OCI-M2 (cell line): Measurements from ENCODE around the gene POC1A.
"Not testable (repeated sequence)": the region's sequence is repeated elsewhere in the genome, so short reads cannot be mapped to it uniquely, and the experiment has no call there.

Experiments used
- DNase-seq: peaks from one replicate; lab custom pipeline; 2025; ENCODE audit not compliant: unreplicated experiment; lab: John Stamatoyannopoulos, UW

The POC1A gene

DNA sequence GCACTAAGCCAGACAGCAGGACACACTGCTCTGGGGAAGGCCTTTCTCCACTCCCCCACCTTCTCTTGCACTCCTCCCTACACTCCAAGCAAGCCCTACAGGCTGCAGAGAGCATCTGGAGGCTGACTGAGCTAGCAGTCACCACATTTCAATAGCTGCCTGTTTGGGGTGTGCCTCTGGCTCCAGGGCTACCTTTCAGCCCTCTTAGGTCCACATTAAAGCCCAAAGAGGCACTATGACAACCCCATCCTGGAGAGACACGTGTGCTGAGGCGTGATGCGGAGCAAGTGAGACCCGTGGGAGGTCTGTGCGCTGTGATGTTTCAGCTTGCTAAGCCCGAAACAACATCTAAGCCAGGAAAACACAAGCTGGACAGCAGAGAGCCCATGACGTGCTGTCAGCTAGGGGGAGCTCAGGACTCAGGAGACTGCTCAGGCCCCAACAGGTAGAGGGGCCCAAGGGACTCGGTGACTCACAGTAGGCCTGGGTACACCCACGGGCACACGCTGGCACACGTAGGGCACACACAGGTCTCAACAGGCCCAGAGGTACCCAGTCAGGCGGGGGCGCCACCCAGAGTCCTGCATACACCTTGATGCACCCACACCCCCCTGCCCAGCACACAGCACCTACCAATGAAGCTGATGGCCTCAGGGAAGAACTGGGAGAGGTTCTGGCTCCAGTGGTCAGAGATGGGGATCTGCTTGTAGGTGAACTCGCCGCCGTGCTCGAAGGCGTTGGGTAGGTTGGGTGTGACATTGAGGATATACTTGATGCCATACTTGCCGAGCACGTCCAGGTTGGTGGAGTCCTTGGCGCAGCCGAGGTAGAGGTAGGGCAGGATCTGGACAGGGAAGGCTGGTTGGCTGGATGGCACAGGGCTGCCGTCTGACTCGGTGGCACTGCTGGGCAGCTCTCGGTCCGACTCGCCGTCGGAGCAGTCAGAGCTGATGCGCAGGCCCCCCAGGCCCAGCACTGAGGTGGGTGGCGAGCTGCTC is 100.6 kb downstream of the POC1A start:
- no peak for DNase-seq

DNA sequence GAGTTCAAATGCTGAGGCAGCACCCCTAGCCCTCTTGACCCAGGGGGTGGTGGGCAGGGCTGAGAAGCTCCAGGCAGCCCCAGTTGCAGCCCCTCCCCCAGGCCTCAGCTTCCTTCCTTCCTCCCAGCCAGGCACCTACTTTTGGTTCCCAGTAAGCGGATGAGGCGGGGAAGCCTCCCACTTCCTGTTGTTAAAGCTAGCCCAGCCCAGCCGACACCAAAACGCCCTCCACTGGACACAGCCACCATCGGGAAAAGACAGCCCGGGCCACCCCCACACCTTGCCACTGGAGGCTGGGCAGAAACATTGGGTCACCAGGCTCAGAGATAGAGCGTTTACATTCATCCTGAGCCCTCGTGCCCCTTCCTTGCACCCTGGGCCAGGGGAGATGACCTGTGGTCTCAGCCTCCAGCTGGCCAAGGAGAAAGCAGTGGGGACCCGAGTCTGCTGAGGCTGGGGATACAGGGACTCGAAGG is 101.4 kb downstream of the POC1A start:
- DNase-seq: peak; percentile 5

DNA sequence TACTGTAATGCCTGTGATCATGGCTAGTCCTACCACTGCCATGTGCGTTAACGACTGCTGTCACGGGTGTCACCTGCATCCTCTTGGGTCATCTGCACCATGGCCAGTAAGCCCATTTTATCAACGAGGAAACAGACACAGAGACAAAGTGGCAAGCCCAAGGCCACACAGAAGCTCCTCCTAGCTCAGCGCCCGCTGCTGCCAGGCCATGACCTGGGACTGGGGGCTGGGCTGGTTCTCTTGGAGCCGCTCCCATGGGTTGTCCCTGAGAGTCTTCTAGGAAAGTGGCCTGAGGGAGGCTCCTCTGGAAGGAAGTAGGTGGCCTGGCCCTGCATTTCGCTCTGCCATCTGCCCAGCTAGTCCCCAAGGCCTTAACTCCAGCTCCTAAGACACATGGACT is 102.8 kb downstream of the POC1A start:
- DNase-seq: no peak

DNA sequence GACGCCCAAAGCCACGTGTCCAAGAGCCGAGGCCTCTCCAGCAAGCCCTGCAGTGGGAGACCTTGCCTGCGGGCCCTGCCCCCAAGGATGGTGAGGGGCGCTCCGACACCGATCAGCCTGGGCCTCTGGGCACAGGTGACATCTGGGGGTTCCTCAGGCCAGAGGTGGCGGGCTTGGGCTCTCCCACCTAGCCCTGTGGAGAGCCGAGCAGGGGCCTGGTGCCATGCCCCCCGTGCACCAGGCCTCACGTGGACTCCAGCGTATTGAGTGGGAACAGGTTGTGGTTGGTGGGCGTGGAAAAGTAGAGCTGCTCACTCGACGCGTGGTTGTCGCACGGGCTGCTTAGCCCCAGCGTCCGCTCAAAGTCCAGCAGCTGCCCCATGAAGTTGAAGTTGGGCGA is 103.7 kb downstream of the POC1A start:
- DNase-seq: no peak

DNA sequence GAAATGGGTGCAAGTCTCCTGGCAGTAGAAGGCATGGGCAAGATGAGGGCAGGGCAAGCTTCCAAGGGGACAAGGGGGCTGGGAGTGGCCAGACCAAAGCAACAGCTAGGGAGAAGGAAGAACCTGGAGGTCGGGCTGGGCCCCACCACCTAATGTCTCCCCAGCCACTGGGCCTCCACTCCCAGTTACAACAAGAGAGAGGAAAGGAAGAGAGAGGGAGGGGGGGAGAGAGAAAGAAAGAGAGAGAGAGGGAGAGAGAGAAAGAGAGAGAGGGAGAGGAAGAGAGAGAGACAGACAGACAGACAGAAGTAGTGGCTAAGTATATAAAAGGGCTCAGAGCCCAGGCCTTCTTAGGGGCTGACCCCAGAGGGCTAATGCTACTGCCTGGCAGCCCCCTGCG is 104.7 kb downstream of the POC1A start:
- DNase-seq: no peak

DNA sequence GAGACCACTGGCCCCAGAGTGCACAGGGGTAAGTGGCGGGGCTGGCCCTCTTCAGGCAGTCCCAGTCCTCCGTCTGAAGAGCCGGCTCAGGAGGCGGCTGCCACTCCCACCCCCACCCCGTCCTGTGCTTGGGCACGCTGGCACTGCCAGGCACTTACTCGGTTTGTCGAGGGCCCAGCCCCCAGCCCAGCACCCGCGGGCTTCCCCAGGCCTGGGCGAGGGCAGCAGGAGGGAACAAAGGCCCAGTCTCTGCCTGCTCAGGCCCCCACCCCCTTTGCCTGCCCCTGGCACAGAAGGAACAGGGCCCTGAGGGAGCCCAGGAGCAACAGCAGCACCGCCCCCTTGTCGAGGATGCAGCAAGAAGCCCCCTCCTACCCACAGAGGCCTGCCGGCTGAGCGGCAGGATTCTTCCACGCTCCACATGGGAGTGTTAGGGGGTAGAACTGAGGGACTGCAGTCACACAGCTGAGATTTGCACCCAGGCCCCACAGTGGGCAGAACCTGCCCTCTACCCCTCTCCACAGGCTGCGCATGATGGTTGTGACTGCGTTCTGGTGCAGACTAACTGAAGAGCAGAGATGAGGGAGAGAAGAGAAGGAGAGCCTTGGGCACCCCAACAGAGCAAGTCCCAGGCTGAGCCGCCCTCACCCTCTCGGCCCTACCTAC is 106.8 kb downstream of the POC1A start:
- no peak for DNase-seq

DNA sequence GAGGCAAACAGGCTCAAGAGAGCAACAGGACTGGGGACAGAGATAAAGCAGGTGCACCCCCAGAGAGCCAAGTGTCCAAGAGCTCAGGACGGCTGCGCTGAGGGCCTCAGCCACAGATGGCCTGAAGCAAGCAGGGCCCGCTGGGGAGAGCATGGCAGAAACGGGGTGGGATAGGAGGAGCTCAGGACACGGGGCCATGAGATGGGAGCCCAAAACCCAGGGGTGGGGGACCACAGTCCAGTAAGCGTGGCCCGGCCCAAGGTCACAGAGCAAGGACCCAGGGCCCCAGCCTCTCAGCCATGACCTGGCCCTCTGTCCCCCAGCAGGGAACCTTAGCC is 107.4 kb downstream of the POC1A start:
- DNase-seq: no peak

DNA sequence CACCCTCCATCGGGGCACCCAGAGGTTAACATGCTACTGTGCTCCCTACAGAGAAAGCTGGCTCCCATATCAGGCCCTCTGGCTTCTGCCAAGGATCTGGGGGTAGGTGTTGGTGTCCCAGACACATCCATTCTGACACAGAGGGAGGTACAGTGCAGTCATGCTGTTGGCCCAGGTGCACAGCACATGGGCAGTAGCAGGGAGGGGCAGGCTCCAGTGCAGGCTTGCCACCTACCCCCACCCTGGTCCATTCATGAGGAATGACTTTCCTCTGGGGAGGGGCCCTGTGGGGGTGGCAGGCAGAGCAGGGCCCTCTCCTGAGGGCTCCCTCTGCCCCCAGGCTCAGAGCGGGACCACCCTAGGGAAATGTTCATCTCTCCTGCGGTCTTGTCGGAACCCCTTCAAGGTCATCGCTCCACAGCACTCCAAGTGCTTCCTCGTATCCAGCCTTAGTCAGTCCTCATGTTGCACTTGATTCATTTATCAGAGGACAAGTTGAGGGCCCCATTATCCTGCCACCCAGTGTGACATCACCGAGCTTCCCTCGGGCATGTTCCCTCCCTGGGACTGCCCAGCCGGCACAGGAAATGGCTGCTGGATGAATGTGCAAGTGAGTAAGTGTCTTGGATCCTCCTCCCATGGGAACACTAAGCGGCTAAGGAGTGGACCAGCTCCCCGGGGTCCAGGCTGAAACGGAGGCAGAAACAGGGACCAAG is 107.9 kb downstream of the POC1A start:
- no peak for DNase-seq

DNA sequence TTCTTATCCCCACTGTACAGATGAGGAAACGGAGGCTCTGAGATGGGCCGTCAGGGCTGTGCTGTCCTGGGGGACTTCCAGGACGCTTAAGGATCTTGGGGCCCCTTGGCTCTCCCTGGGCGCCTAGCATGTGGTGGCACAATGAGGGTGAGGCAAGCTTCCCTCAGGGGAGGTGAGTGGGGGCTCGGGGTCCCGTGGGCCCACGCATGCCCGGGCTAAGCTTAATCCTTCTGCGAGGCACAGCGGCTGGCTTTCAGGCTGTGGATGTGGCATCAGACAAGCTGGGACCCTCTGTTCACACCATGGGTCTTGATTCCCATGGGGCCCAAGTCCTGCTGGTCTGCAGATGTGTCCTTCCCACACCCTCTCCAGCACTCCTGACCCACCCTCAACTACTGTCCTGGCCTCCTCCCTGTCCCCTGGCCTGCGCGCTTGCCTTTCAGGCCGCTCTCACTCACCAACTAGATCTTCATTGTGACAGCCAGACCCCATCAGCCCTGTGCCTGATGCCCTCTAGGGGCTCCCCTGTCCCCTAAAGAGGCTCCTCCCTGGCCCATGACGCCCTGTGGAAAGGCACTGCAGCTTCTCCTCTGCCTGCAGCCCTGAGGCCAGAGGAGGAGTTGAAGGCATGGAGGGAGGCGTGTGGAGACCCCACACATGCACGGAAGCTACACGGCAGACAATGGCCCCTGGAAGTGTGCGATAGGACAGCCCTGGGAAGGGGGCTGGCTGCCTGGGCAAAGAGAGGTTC is 109.2 kb downstream of the POC1A start:
- DNase-seq: no peak

DNA sequence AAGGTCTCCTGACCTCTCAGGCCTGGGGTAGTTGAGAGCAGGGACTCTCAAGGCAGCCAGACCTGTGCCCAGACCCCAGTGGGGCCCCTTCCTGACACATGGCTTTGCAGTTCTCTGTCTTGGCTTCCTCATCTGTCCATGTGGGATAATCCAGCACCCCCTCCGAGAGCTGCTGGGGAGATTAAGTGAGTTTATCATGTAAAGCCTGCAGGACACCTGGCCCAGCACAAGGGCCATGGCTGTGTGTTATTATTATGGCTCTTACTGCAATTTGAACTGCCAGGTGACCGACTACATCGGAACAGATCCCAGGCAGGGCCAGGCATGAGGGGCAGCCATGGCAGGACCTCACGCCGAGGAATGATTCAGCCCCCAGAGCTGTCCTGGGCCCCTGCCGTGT is 110.5 kb downstream of the POC1A start:
- DNase-seq: no peak

DNA sequence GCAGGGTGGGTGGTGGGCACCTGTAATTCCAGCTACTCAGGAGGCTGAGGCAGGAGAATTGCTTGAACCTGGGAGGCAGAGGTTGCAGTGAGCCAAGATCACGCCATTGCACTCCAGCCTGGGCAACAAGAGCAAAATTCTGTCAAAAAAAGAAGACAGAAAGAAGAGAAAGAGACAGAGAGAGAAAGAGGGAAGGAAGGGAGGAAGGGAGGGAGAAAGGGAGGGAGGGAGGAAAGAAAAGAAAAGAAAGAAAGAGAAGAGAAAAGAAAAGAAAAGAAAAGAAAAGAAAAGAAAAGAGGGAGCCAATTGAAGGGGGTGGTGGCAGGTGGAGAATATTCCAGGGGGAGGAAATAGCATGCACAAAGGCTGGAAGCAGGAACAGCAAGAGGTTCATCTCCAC is 111.2 kb downstream of the POC1A start:
- DNase-seq: not testable (repeated sequence)

DNA sequence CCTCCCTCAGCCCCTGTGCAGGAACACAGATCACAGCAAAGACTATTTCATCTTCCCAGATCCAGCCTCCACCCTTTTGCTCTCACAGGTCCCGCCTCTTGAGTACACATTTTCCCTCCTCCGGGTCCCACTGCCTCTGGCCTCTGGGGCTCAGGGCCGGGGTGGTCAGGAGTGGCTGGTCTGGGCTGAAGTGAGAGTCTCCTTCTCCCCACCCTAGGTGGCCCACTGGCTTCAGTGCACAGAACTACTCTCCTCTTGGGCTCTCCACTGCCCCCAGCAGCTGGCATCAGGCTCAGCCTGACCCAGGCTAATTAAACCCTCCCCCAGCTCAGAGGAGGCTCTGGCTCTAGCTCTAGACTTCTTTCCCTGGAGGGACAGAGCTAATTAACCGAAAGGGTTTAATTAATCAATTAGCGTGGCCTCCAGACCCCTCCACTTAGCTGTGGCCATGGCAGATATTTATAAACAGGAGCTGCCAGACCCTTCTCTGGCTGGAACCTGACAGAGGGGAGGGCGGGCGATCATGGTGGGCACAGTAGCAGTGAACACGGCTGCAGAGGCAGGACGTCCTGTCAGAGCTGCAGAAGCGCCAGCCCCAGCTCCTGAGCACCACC is 113.0 kb downstream of the POC1A start:
- DNase-seq: no peak

DNA sequence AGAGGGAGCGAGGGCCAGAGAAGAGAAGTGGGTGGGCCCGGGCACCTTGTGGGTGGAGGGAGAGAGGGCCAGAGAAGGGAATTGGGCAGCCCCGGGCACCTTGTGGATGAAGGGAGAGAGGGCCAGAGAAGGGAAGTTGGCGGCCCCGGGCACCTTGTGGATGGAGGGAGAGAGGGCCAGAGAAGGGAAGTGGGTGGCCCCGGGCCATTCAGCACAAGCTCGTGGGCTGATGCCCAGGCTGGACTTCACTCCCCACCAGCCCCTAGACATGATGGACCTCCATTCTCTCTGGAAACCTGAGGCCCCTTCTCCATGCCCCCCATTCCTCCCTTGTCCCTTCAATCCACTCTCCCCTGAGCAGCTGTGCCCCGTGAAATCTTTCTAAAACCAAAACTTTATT is 113.6 kb downstream of the POC1A start:
- no peak for DNase-seq

DNA sequence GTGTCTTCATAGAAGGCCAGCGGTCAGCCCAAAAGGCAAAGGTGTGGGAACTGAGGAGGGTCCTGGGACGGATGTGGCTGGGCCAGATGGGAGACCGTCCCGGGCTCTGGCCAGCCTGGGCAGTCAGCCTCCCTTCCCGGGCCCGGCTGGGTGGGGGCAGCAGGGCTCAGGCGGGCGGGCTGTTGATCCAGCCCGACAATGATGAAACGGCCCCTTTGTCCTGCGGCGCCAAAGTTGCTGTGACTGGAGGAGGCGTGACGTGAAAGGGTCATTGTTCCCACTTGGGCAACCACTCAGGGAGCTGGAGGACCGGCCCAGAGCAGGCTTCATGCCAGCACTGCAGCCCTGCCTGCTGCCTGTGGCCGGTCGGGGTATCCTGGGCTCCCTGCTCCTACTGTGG is 114.4 kb downstream of the POC1A start:
- DNase-seq: no peak

DNA sequence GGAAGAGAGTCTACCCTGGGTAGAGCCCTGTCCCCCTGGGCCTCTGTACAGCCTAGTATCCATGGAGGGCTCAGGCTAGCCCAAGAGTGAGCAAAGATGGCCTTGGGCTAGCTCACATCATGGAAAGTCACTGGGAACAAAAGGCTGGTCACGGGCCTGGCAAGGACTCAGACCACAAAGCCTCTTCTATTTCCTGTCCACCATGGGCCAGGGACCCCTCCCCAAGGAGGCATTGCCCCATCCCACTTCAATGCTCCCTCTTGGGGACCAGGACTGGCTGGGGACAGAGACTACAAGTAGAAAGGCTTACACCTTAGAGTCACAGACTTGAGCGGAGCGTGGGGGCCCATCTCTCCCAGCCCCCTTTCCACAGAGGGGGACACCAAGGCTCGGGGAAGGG is 114.8 kb downstream of the POC1A start:
- DNase-seq: no peak

DNA sequence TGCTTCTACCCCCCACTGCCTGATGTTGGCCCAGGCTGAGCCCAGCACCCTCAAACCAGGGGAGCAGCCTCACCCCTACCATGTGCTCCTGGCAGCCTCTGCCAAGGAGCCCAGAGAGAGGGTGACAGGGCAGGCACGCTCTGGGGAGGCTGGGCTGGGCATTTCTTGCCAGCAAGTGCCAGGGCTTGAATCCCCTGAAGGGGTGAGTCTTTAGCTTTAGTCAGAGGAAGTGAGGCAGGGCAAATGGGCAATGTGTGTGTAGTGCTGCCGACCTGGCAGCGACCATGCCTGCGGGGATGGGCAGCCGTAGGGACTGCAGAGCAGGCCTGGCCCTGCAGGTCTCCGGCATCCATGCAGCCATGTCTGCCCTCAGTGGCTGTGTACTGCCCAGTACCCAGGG is 116.0 kb downstream of the POC1A start:
- DNase-seq: no peak

DNA sequence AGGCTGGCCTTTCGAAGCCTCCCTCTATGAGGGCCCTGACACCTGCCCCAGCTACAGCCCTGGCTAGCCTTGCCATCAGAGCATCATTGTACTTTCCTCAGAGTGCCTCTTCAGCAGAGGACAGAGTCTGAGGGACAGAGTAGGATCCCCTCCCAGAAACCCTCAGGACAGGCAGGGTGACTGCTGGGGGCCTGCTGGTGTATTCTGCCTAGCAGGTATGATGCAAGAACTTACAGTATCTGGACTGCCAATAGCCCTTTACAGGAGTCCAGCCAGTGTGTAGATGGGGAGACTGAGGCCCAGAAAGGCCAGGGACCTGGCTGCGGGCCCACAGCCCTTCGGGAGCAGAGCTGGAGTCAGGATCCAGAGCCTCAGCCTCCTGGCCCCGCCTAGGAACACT is 116.9 kb downstream of the POC1A start:
- no peak for DNase-seq

DNA sequence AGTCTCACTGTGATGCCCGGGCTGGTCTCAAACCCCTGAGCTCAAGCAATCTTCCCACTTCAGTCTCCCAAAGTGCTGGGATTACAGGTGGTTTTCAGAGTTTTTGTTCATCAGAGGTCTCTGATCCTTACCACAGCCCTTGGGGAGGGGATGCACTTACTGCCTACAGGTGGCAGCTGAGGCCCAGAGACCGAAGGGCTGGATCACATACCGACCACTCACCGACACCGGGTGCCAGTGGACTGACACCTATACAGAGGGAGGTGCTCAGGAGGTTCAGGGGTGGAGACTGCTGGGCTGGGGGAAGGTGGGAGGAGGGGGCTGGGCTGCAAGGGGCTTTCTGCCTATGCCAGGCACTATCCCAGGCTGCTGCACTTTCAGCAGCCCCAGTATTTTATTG is 117.4 kb downstream of the POC1A start:
- DNase-seq: no peak

DNA sequence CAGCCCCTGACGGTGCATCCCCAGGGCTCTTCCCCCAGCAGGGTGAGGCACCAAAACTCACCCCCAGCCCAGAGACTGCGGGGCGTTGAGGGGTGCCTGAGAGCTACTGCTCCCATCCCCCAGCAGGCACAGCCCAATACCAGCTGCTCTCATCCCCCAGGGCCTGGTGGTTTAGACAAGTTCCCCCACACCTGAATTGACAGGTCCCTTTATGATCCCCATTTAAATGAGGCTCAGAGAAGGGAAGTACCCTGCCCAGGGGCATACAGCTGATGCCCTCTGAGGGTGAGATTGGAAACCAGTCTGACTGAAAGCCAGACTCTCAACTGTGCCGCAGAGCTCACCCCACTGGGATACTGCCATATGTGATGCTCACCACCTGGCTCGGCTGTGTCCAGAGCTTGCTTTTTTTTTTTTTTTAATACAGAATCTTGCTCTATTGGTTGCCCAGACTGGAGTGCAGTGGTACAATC is 118.0 kb downstream of the POC1A start:
- DNase-seq: no peak

DNA sequence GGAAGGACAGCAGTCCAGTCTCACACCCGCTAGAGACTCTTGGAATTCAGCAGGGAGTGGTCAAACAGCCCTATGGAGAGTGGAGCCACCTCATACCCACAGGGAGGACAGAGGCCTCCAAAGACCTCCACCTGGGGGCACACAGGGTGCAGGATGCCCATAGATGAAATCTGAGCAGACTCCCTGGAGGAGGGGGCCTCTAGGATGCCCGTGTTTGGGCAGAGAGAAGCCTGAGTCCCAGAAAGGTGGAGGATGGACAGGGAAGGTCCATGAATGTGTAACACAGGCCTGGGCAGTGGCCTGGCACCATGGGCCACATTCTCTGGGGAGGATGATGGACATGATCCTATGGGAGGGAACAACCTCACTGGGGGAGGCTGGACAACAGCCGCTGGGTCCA is 119.6 kb downstream of the POC1A start:
- no peak for DNase-seq
